Fibroblast of pulmonary artery (primary cell): ENCODE results near the gene MYH15.
A peak's percentile ranks its signal among the peaks of the same experiment; 100 is the strongest.

Source experiments
- DNase-seq: peaks from one replicate; pipeline ENCODE4 v3.0.0-alpha.2; 2010; ENCODE audit warnings: low read depth
- H3K4me3 ChIP-seq: replicated peaks from 2 replicates; pipeline ENCODE4 v1.5.1; 2011; ENCODE audit warnings: low read depth, mild to moderate bottlenecking, control low read depth, low read length, moderate library complexity
- CTCF ChIP-seq: IDR thresholded peaks from 2 replicates; pipeline ENCODE4 v1.5.1; 2011; ENCODE audit warnings: mild to moderate bottlenecking, control low read depth, low read length, inconsistent platforms; ENCODE audit errors: missing control alignments

Gene MYH15

GRCh38 chr3:108346301-108347227, 163.8 kb downstream of the MYH15 start:
- TF ChIP-seq CTCF = no peak
- DNase-seq = no peak
- no peak overlapping the region for H3K4me3 ChIP-seq

- no peak for DNase-seq
- no peak overlapping the region for H3K4me3 ChIP-seq
- no peak for TF ChIP-seq CTCF
Observed at GRCh38 chr3:108345492-108346205, 164.7 kb downstream of the MYH15 start.

GRCh38 chr3:108343491-108343890, 166.9 kb downstream of the MYH15 start:
- DNase-seq = no peak
- TF ChIP-seq CTCF = no peak
- H3K4me3 ChIP-seq = no peak overlapping the region

- no peak for TF ChIP-seq CTCF
- peak; percentile 77 for DNase-seq
- no peak overlapping the region for H3K4me3 ChIP-seq
Observed at GRCh38 chr3:108342837-108343486, 167.4 kb downstream of the MYH15 start.

- no peak for TF ChIP-seq CTCF
- H3K4me3 ChIP-seq = no peak overlapping the region
- no peak for DNase-seq
Observed at GRCh38 chr3:108341911-108342310, 168.5 kb downstream of the MYH15 start.

GRCh38 chr3:108338901-108339545, 171.4 kb downstream of the MYH15 start:
- DNase-seq = no peak
- no peak overlapping the region for H3K4me3 ChIP-seq
- TF ChIP-seq CTCF = no peak
